Hematopoietic multipotent progenitor cell treated with erythropoietin and hydrocortisone succinate and interleukin-3 and kit ligand, for 17 days (in vitro differentiated cells): ENCODE results near the gene THAP2.

Experiments used
- DNase-seq: peaks from one replicate; pipeline ENCODE4 v3.0.0-alpha.2; 2015; ENCODE audit warnings: low spot score

THAP2 gene

DNA sequence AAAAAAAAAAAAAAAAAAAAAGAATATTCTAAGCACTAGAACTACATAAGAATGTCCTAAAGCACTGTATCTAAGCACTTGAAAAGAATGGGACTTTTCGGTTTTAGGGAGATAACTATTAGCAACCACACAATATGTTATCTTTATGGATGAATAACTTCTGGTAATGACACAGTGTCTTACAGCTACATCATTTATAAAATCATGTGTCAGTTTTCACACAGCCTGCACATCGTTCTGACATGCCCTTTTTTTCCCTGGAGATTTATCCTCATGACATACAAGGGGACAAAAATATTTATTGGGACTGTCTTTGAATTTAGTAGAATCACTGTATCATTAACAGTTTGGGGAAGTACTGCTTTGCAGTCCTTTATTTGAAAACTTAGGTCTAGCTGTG lies 39.1 kb downstream of the THAP2 start:
- DNase-seq, result no peak

DNA sequence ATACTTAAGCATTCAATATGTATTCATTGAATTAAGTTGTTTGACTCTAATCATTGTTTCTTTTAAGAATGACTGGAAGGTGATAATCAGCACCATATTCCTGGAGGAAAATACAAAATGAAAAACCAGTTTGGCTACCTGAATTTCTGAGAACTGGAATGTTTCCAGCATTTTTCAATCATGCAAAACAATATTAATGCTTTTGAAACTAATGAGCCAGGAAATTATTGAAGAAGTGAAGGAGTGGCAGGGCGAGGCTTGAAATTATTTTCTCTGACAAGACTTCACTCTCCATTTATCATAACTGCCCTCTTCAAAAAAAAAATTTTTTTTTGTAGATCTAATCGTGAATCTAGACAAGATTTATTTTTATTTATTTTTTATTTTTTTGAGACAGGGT lies 40.8 kb downstream of the THAP2 start:
- DNase-seq, result no peak

DNA sequence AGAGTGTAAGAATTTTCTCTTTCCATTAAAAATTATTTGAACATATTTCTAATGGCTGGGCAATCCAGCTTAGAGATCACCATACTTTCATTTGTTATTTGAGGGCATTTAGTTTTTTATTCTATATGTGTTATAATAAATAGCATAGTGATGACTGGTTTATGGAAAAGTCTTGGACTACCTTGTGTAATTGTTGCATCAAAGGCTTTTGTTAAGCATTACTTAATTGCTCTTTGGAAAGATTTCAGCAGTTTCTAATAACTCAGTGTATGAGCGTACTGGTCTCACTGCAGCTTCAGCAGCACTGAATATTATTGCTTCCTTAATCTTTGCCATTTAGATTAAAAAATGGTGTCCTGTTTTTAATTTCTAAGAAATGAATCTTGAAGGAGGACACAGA lies 44.6 kb downstream of the THAP2 start:
- no peak for DNase-seq

DNA sequence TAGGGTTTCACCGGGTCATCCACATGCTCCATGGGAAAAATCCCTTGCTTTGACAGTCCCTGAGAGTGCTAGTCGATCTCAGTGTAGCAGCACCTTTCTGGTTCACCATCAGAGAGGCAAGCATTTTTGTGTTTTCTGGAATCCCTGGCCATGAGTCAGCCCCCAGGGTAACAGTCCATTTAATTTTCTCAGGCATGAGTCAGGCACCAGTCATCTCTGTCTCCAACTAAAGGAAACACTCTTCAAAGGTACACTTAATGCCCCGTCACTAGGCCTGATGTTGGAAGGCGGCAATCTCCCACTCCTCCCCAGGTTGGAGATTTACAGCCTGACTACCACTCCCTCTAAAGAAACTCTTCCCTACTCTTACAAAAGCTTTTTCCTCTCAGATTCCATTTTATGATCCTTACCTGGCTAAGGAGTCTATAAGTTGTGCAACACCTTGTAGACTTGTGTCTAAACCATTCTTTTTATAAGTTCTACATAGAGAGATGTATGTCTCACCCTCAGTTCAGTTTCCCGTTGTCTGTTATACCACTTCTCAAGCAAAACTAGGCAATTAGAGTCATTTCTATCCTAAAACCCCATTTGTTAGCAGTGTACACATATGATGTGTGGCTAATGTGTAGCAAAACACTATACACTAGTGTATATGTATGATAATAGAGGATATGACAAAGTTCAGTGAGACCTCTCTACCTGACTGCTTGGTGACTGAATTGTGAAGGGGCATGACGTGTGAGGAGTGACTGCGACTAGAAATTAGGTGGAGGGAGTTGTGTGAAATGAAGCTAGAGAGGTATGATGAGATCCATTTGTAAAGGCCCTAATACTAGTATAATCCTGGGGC lies 46.4 kb downstream of the THAP2 start:
- DNase-seq, result no peak

DNA sequence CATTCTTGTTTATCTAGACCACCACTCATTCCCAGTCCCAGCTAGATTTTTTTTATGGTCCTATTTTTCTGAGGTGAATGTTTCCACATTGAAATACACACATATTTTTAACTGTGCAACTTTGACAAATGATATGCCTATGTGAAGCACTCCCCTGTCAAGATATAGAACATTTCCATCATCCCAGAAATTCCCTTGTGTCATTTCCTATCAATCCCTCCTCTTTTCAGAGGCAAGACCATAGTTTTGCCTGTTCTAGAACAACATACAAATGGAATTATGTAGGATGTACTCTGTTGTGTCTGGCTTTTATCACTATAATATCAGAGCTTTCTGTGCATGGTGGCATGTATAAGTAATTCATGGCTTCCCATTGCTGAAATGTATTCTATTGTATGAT lies 54.5 kb downstream of the THAP2 start:
- DNase-seq, result no peak

DNA sequence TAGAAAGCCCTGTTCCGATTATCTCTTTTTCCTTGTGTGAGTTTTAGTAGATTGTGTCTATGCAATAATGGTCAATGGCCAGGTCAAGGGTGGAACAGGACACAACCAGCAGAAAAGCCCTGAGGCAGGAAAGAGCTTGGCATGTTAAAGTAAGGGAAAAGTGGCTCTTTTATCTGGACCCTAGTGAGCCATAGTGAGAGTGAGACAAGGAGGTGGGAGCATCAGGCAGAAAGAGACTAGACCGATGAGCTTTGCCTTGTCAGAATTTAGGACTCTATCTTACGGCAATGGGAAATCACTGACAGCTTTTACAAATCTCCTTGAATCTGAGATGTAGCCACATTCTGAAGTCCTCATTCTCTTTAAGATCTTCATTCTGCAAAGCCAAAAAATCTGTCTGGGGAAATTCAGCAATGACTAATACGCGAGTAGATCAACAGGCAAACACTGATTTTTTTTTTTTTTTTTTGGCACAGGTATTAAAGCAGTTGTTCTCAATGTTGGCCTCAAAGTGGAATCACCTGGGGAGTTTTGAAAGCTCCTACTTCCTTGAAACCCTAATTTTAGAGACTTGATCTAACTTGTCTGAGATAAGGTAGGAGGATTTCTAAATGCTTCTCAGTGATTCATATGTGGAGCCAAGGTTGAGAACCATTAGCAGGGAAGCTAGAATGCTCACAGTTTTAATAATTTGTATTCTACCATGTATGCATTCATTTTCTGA lies 55.7 kb downstream of the THAP2 start:
- DNase-seq, result no peak

DNA sequence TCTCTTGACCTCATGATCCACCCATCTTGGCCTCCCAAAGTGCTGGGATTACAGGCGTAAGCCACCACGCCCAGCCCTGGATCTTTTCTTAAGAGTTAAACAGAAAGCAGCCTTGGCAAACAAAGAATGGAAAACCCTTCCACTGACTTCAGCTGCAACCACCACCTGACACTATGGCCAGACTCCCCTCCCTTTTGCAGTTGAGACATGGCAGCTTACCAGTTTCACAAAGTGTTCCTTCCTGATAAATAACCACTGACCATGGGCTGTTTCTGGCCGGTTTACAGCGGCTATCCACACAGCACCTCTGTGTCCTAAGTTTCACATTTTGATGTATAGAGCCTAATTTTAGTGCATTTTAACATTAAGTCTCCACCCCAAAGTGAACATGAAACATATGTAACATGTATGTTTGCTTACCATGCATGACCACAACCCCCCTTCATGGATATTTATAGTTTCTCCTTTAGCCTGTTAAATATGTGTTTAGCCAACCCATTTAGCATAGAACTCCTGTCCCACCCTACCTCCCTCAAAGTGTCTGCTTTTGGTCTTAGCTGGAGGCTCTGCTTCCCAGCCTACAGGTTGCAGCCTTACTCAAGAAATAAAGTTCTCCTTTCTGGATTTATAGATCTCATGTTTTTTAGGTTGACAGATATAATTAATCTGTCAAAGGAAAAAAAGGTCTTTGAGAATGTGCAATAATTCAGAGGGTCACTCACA lies 57.8 kb downstream of the THAP2 start:
- no peak for DNase-seq

DNA sequence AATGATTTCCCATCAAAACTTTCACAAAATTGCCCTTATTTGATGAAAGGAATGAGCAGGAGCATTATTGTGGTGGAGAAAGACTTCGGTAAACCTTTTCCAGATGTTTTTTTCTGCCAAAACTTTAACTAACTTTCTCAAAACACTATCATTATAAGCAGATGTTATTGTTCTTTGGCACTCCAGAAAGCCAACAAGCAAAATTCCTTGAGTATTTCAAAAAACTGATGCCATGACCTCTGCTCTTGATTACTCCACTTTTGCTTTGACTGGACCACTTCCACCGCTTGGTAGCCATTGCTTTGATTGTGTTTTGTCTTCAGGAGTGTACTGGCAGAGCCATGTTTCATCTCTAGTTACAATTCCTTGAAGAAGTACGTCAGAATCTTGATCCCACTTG lies 60.9 kb downstream of the THAP2 start:
- no peak for DNase-seq

DNA sequence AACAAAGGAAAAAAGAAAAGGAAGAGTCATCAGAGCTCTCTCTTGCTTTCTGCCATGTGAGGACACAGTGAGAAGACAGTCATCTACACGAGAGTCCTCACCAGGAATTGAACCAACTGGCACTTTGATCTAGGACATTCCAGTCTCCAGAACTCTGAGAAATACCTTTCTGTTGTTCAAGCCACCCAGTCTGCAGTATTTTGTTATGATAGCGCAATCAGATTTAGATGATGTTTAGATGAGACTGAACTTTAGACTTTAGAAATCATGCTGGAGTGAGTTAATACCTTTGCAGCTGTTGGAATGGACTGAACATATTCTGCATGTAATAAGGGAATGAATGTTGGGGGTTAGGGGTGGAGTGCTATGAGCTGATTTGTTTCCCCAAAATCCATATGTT lies 62.4 kb downstream of the THAP2 start:
- no peak for DNase-seq

DNA sequence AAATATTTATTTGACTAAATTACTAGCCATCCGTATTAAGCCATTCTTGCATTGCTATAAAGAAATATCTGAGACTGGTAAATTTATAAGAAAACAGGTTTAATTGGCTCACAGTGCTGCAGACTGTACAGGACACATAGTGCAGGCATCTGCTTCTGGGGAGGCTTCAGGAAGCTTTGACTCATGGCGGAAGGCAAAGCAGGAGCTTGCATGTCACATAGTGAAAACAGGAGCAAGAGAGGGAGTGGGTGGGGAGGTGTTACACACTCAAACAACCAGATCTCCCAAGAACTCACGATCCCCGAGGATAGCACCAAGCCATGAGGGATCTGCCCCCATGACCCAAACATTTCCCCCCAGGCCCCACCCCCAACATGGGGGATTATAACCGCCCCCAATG lies 63.9 kb downstream of the THAP2 start:
- no peak for DNase-seq
